Frontal cortex (tissue), 4 donors: Measurements from ENCODE around the gene NEDD4. TPM values are rescaled to one million over a fixed set of nuclear protein-coding genes. Genes with fewer than 3 reads are reported as not detected.
"Not testable (repeated sequence)": the region's sequence is repeated elsewhere in the genome, so short reads cannot be mapped to it uniquely, and the experiment has no call there.

ENCODE experiments used
- DNase-seq, 2 donors: peaks; one replicate each; pipeline ENCODE4 v3.0.0; 2012; ENCODE audit warnings: low spot score in 2 of 2
- FAIRE-seq: peaks from 2 replicates; lab custom pipeline; 2012; peaks lifted over from hg19 to GRCh38; lab: Jason Lieb, UNC
- small RNA-seq: library from RNA; depleted of rRNA; stranded (forward); fragments of <200 nt; gene quantifications from one replicate; pipeline ENCODE3, GENCODE V24; 2014
- total RNA-seq: library from RNA; depleted of rRNA; stranded (reverse); fragments of >200 nt; gene quantifications from one replicate; pipeline ENCODE4 v1.2.3, GENCODE V29; 2014
- donor health status: control.
- donor health status: control.
- donor health status: control.

NEDD4 gene
- total RNA-seq, 1 donor from 2014 or later, result 5.7 TPM

DNA sequence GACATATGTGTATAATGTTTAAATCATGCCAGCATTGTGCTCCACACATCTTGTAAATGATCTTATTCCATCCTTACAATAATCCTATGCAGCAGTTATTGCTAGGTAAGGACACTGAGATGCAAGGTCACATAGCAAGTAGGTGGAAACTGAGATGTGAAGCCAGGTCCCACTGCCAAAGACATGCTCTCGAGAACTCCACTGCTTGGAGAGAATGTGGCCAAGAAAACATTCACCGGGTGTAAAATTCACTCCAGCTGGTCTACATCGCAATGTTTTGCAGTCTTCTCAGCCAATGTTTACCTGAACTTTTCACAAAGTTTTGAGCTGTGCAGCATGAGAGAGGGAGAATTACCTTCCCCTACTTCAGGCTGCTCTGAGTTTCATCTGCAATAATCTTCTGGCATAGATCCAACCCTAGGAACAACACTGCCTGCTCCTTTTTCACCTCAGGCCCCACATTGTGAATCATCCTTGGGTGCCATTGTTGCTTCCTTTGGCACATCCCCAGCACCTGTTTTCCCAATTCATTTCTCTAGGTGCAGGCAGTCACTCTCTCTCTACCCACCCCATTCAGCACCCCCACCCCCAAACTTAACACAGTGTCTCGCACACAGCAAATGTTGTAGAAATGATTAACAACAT lies 197.0 kb downstream of the NEDD4 start:
- FAIRE-seq (no peak), DNase-seq (no peak)

DNA sequence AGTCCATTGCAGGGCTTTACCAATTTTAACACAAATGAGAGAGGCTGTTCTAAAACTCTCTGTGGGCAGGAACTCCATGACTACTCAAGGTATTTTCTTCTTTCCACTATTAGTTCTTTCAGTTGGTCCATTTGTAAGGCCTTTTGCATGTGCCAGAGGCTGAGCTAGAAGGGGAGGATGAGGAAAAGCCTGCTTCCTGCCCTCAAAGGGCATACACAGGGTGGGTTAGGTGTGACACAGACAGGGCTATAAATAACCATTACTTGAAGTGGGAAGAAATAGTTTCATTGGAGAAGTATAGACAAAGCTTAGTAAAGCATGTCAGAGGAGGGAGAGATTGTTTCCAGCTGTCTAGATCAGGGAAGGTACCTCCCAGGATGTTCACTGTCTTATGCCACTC lies 198.4 kb downstream of the NEDD4 start:
- no peak for FAIRE-seq
- DNase-seq, result no peak

DNA sequence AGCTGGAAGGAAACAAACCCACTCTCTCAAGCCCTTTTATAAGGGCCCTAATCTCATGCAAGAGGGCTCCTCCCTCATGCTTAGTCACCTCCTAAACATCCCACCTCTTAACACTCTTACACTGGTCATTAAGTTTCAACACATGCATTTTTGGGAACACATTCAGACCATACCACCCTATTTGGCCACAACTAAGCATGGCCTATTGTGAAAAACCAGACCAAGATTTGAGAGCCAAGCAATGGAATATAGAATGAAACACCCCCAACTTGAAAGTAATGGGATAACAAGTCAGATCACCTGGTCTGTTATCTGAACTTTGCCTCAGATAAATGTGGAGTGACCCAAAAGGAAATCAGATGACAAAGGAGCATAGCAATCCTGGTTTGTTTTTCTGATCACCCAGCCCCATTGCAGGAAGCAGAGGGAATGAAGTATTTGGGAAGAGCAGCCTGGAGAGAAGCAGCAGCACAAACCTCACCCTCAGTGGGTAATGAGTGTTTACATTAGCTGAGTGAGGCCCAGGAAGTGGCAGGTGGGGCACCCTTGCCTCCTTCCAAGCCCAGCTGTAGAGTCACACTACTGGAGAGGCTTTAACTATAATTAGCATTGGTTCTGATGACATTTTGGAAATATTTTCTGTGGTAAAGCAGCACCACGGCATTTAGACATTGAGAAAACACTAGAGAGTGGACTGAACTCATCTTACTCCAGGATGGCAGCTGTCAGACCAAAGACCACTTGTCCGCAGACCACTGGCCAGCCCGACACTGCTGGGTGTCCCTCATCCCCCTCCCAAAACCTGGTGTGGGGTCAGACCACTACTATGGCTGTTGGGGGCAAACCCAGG lies 201.6 kb downstream of the NEDD4 start:
- no peak for DNase-seq
- no peak for FAIRE-seq

DNA sequence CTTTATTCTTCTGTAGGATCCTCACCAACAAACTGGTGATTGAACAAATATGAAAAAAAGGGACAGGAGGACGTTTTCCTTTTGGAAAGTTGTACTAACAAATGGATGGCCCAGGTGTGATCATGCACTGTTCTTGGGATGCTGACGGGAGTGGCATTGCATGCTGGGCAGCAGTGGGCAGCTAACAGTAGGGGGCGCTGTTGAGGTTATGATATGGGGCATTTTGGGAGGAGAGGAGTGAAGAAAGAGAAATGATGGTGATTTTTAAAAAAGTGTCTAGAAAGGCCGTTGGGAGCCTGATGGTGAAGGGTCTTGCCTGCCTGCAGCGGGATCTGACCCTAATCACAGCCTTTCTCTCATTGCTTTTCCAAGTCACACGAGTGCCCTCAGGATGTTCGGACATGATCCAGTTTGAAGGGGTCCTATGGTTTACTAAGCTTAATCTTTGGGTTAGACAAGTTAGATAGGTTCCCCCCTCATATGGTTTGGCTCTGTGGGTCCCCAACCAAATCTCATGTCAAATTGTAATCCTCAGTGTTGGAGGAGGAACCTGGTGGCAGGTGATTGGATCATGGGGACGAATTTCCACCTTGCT lies 204.2 kb downstream of the NEDD4 start:
- FAIRE-seq, result no peak
- DNase-seq, result no peak

DNA sequence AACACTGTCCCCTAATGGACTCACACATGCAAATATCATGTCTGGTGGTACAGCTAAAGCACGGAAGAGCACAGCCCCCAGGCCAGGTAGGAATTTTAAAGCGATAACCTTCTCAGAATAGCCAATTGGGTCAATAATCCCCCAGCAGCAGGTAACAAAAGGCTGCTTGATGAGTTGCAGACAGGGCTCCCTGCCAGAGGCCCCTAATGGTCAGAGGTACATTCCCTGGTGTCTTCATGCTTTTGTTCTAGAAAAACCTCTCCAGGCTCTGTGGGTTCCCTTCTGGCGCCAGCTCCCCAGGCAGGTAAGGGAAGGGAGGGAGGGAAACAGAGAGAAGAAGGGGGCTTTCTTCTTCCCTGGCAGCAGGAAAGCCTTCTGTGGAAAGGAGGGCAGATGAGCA lies 207.1 kb downstream of the NEDD4 start:
- no peak for FAIRE-seq
- DNase-seq, result no peak

DNA sequence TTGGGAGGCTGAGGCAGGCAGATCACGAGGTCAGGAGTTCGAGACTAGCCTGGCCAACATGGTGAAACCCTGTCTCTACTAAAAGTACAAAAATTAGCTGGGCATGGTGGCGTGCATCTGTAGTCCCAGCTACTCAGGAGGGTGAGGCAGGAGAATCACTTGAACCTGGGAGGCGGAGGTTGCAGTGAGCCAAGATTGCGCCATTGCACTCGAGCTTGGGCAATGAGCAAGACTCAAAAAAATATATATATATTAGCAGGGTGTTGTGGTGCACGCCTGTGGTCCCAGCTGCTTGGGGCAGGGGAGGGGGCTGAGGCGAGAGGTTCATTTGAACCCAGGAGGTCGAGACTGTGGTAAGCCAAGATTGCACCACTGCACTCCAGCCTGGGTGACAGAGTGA lies 207.8 kb downstream of the NEDD4 start:
- FAIRE-seq, result not testable (repeated sequence)

DNA sequence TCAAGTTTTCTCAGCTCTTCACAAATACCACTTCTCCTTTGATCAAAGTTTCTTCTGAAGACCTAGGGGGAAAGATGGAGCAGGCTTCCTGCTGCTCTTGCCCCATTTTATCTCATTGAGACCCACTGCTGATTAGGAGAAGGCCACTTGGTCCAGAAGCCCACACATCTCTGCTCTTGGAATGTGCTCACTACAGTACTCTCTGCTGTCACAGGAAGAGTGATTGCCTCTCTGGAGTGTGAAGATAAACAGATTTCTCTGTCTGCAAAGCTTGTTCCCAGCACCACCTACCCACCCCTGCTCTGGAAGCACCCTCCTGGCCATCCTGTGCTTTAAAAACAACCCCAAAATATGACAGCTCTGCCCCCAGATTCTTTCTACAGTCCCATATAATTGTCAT lies 209.1 kb downstream of the NEDD4 start:
- FAIRE-seq (no peak), DNase-seq (no peak)

More for the DNA sequence above, 207.8 kb downstream of the NEDD4 start:
- not testable (repeated sequence) for DNase-seq

DNA sequence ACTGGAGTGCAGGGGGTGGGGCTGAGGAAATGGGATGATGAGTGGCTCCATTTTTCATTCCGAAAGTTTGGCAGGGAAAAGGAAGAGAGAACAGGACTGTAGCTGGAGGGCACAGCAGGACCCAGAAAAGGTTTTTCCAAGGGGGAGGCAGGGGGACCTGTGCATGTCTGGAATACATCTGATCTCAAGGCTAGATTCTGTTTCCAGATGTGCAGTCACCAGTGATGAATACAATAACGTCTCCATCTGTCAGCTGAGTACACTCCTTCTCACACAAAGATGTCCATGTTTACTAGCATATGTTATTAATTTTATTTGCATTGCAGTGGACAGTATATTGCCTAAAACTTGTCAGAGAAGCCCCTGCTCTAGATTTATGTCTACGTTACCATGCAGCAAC lies 210.5 kb downstream of the NEDD4 start:
- FAIRE-seq, result no peak

DNA sequence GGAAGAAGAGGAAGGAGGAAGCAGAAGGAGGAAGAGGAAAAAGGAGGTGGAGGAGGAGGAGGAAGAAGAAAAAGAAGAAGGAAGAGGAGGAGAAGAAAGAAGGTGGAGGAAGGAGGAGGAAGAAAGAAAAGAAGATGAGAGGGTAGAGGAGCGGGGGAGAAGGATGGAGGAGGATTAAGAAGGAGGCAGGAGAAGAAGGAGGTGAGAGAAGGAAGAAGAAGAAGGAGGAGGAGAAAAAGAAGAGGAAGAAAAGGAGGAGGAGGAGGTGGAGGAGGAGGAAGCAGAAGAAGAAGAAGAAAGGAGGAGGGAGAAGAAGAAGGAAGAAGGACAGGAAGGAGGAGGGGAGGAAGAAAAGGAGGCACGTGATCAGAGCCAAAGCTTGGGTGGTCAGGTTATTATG lies 213.1 kb downstream of the NEDD4 start:
- DNase-seq (no peak), FAIRE-seq (no peak)

More for the DNA sequence above, 210.5 kb downstream of the NEDD4 start:
- DNase-seq, result no peak

DNA sequence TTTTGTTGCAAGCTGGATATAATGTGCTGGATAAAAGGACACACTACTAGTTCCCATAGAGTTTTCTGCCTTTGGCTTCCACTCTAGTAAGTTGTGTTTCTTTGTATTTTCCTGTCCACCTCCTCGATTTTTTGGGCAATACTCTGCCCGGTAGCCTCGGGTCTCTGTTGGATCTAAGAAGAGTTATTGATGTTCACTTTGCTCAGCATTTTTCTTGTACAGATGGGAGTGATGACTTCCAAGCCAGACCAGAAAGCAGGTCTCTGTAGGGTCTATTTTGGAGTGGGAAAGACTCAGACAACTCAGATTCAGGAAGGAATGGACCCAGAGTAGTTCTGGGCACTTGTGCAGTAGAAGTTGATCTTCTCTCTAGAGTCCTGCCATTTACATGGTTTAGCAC lies 214.5 kb downstream of the NEDD4 start:
- no peak for FAIRE-seq
- no peak for DNase-seq

Small RNA genes within 50 kb of the gene (small RNA-seq; reads per million reads assigned to genes)
- gene RN7SL568P, result not detected
